Subcutaneous abdominal adipose tissue (tissue), 5 donors: Measurements from ENCODE around the gene SLC4A4.

Experiments
- H3K27ac ChIP-seq: one replicate; pipeline ENCODE4 v1.7.0; 2013; ENCODE audit warnings: low read depth, mild to moderate bottlenecking, inconsistent platforms, low read length, moderate library complexity
- H3K27me3 ChIP-seq, 5 donors: one replicate each; pipeline ENCODE4 v1.7.0; 2013; ENCODE audit warnings: low read length in 5 of 5, inconsistent platforms in 1 of 5; ENCODE audit not compliant: control insufficient read depth in 5 of 5, insufficient read depth in 4 of 5
- H3K36me3 ChIP-seq, 5 donors: one replicate each; pipeline ENCODE4 v1.7.0; 2013; ENCODE audit warnings: low read length in 5 of 5; ENCODE audit not compliant: control insufficient read depth in 5 of 5, insufficient read depth in 5 of 5
- H3K4me1 ChIP-seq, 5 donors: one replicate each; pipeline ENCODE4 v1.7.0; 2013; ENCODE audit warnings: low read length in 5 of 5, mild to moderate bottlenecking in 3 of 5, moderate library complexity in 1 of 5; ENCODE audit not compliant: control insufficient read depth in 5 of 5, insufficient read depth in 5 of 5
- H3K4me3 ChIP-seq, 5 donors: one replicate each; pipeline ENCODE4 v1.7.0; 2013; ENCODE audit warnings: low read length in 5 of 5, low read depth in 1 of 5
- H3K9ac ChIP-seq, 5 donors: one replicate each; pipeline ENCODE4 v1.7.0; 2013; ENCODE audit warnings: low read length in 5 of 5, mild to moderate bottlenecking in 4 of 5, moderate library complexity in 3 of 5
- H3K9me3 ChIP-seq, 5 donors: one replicate each; pipeline ENCODE4 v1.7.0; 2013; ENCODE audit warnings: low read length in 5 of 5; ENCODE audit not compliant: control insufficient read depth in 5 of 5
- donor health status: healthy.
- donor health status: healthy.
- donor health status: healthy.
- donor health status: healthy.
- donor health status: healthy.

Gene SLC4A4

GRCh38 chr4:71518283-71518989 is 179.6 kb downstream of the SLC4A4 start:
- H3K4me1 ChIP-seq: no peaks in the 10 kb centered on the region
- H3K36me3 ChIP-seq: no peaks in the 10 kb centered on the region

GRCh38 chr4:71520308-71520707 is 181.5 kb downstream of the SLC4A4 start:
- H3K9me3 ChIP-seq: peaks cover 0 to 4% (median 0%) of the 10 kb centered on the region in 5 donors
- no peaks in the 10 kb centered on the region for H3K36me3 ChIP-seq
- H3K4me1 ChIP-seq: no peaks in the 10 kb centered on the region
- no peak overlapping the region for H3K4me3 ChIP-seq
- H3K27ac ChIP-seq: no peak overlapping the region
- no peak overlapping the region for H3K9ac ChIP-seq
- no peaks in the 10 kb centered on the region for H3K27me3 ChIP-seq

More at GRCh38 chr4:71518283-71518989, 179.6 kb downstream of the SLC4A4 start:
- Histone ChIP-seq H3K27me3 (no peaks in the 10 kb centered on the region), H3K9ac (no peak overlapping the region), H3K27ac (no peak overlapping the region), H3K9me3 (peaks cover 0 to 4% (median 0%) of the 10 kb centered on the region in 5 donors), H3K4me3 (no peak overlapping the region)

- Histone ChIP-seq H3K9me3 (peaks cover 0 to 4% (median 0%) of the 10 kb centered on the region in 5 donors), H3K27ac (no peak overlapping the region), H3K4me1 (no peaks in the 10 kb centered on the region)
Observed at GRCh38 chr4:71520850-71521249, 182.0 kb downstream of the SLC4A4 start.

GRCh38 chr4:71524756-71525155 is 185.9 kb downstream of the SLC4A4 start:
- Histone ChIP-seq H3K27ac (no peak overlapping the region), H3K9me3 (no peaks in the 10 kb centered on the region), H3K4me3 (no peak overlapping the region), H3K27me3 (no peaks in the 10 kb centered on the region), H3K4me1 (no peaks in the 10 kb centered on the region), H3K36me3 (no peaks in the 10 kb centered on the region), H3K9ac (no peak overlapping the region)

More at GRCh38 chr4:71520850-71521249, 182.0 kb downstream of the SLC4A4 start:
- Histone ChIP-seq H3K36me3 (no peaks in the 10 kb centered on the region), H3K27me3 (no peaks in the 10 kb centered on the region), H3K4me3 (no peak overlapping the region), H3K9ac (no peak overlapping the region)

GRCh38 chr4:71526637-71527406 is 188.0 kb downstream of the SLC4A4 start:
- H3K27ac ChIP-seq: no peak overlapping the region
- no peaks in the 10 kb centered on the region for H3K4me1 ChIP-seq
- no peak overlapping the region for H3K9ac ChIP-seq
- H3K9me3 ChIP-seq: no peaks in the 10 kb centered on the region
- H3K4me3 ChIP-seq: no peak overlapping the region
- no peaks in the 10 kb centered on the region for H3K27me3 ChIP-seq
- H3K36me3 ChIP-seq: no peaks in the 10 kb centered on the region

GRCh38 chr4:71532407-71532806 is 193.6 kb downstream of the SLC4A4 start:
- H3K27ac ChIP-seq: no peak overlapping the region
- H3K9ac ChIP-seq: no peak overlapping the region
- no peaks in the 10 kb centered on the region for H3K4me1 ChIP-seq
- H3K4me3 ChIP-seq: no peak overlapping the region
- H3K36me3 ChIP-seq: no peaks in the 10 kb centered on the region
- H3K27me3 ChIP-seq: no peaks in the 10 kb centered on the region
- no peaks in the 10 kb centered on the region for H3K9me3 ChIP-seq

- Histone ChIP-seq H3K9me3 (no peaks in the 10 kb centered on the region), H3K27me3 (no peaks in the 10 kb centered on the region), H3K36me3 (no peaks in the 10 kb centered on the region), H3K4me1 (no peaks in the 10 kb centered on the region), H3K27ac (no peak overlapping the region), H3K9ac (no peak overlapping the region), H3K4me3 (no peak overlapping the region)
Observed at GRCh38 chr4:71533121-71533520, 194.3 kb downstream of the SLC4A4 start.

GRCh38 chr4:71537551-71538065 is 198.8 kb downstream of the SLC4A4 start:
- no peaks in the 10 kb centered on the region for H3K9me3 ChIP-seq
- no peak overlapping the region for H3K9ac ChIP-seq
- H3K27me3 ChIP-seq: no peaks in the 10 kb centered on the region
- peaks cover 0 to 9% (median 7%) of the 10 kb centered on the region in 5 donors for H3K4me1 ChIP-seq
- no peak overlapping the region for H3K4me3 ChIP-seq
- no peaks in the 10 kb centered on the region for H3K36me3 ChIP-seq
- H3K27ac ChIP-seq: no peak overlapping the region

GRCh38 chr4:71538528-71538927 is 199.7 kb downstream of the SLC4A4 start:
- Histone ChIP-seq H3K27ac (no peak overlapping the region), H3K27me3 (no peaks in the 10 kb centered on the region), H3K4me1 (peaks cover 0 to 9% (median 7%) of the 10 kb centered on the region in 5 donors)

GRCh38 chr4:71540749-71541269 is 202.0 kb downstream of the SLC4A4 start:
- Histone ChIP-seq H3K4me1 (peaks cover 0 to 9% (median 7%) of the 10 kb centered on the region in 5 donors), H3K4me3 (no peak overlapping the region), H3K27ac (no peak overlapping the region), H3K27me3 (no peaks in the 10 kb centered on the region), H3K36me3 (no peaks in the 10 kb centered on the region), H3K9ac (no peak overlapping the region), H3K9me3 (no peaks in the 10 kb centered on the region)

More at GRCh38 chr4:71538528-71538927, 199.7 kb downstream of the SLC4A4 start:
- H3K36me3 ChIP-seq: no peaks in the 10 kb centered on the region
- H3K9me3 ChIP-seq: no peaks in the 10 kb centered on the region
- no peak overlapping the region for H3K4me3 ChIP-seq
- no peak overlapping the region for H3K9ac ChIP-seq
